HFFc6 (cell line): ENCODE results near the gene NOC4L. TPM values are rescaled to one million over a fixed set of nuclear protein-coding genes. Genes with fewer than 3 reads are reported as not detected.

Source experiments
- DNase-seq: peaks from one replicate; pipeline ENCODE4 v3.0.0-alpha.2; 2018
- H3K27ac Mint-ChIP-seq: 2 replicates; pipeline ENCODE4 v1.8.0; 2020; ENCODE audit warnings: mild to moderate bottlenecking, mixed read lengths
- H3K27me3 Mint-ChIP-seq: 2 replicates; pipeline ENCODE4 v1.8.0; 2021; ENCODE audit warnings: mild to moderate bottlenecking, moderate library complexity, mixed read lengths; ENCODE audit not compliant: insufficient read depth
- H3K36me3 Mint-ChIP-seq: 2 replicates; pipeline ENCODE4 v1.8.0; 2021; ENCODE audit warnings: low read depth, mixed read lengths
- H3K4me1 Mint-ChIP-seq: 2 replicates; pipeline ENCODE4 v1.8.0; 2020; ENCODE audit warnings: low read depth, mixed read lengths
- H3K4me3 Mint-ChIP-seq: 2 replicates; pipeline ENCODE4 v1.8.0; 2020; ENCODE audit warnings: mild to moderate bottlenecking, moderate library complexity, mixed read lengths
- H3K9me3 Mint-ChIP-seq: 2 replicates; pipeline ENCODE4 v1.8.0; 2020; ENCODE audit warnings: mild to moderate bottlenecking, mixed read lengths
- CTCF ChIP-seq: fragments of 200-600 bp; sonication (generic); IDR thresholded peaks from 2 replicates; pipeline ENCODE4 v1.5.0; 2021; ENCODE audit warnings: antibody characterized with exemption, mild to moderate bottlenecking
- total RNA-seq, 6 experiments: library from RNA; stranded (reverse); fragmentation: NEBNext Ultra II Directional; extraction: Animal tissue kit (Norgen Biotek cat#: 25700); gene quantifications; 2 replicates in 1 of 6; 3 replicates in 5 of 6; pipeline ENCODE4 v1.2.3, GENCODE V29; 2021

Gene NOC4L
- total RNA-seq, 6 experiments from 2014 or later = 25.8 to 33.5 (median 31.3) TPM

GRCh38 chr12:132154341-132154761 lies 10.1 kb downstream of the NOC4L start:
- H3K4me1 Mint-ChIP-seq = no peaks in the 10 kb centered on the region
- no peak overlapping the region for H3K27ac Mint-ChIP-seq
- H3K27me3 Mint-ChIP-seq = no peaks in the 10 kb centered on the region
- DNase-seq = no peak
- no peak overlapping the region for H3K4me3 Mint-ChIP-seq
- H3K9me3 Mint-ChIP-seq = no peaks in the 10 kb centered on the region
- H3K36me3 Mint-ChIP-seq = no peaks in the 10 kb centered on the region
- TF ChIP-seq CTCF = no peak

- Mint-ChIP-seq H3K27ac (no peak overlapping the region), H3K9me3 (peaks cover 4% of the 10 kb centered on the region; the same call in 1 of the 2 replicates), H3K4me1 (no peaks in the 10 kb centered on the region), H3K36me3 (no peaks in the 10 kb centered on the region), H3K27me3 (no peaks in the 10 kb centered on the region), H3K4me3 (no peak overlapping the region)
- DNase-seq = no peak
- TF ChIP-seq CTCF = no peak
Measured at GRCh38 chr12:132154941-132155770, 10.9 kb downstream of the NOC4L start.

- Mint-ChIP-seq H3K27me3 (no peaks in the 10 kb centered on the region), H3K4me3 (no peak overlapping the region), H3K36me3 (no peaks in the 10 kb centered on the region), H3K27ac (no peak overlapping the region), H3K4me1 (no peaks in the 10 kb centered on the region), H3K9me3 (peaks cover 4% of the 10 kb centered on the region; the same call in 1 of the 2 replicates)
- DNase-seq = no peak
- no peak for TF ChIP-seq CTCF
Measured at GRCh38 chr12:132155771-132156572, 11.7 kb downstream of the NOC4L start.

- no peak for DNase-seq
- peaks cover 4% of the 10 kb centered on the region; the same call in 1 of the 2 replicates for H3K9me3 Mint-ChIP-seq
- H3K27ac Mint-ChIP-seq = no peak overlapping the region
- TF ChIP-seq CTCF = no peak
- no peaks in the 10 kb centered on the region for H3K27me3 Mint-ChIP-seq
- no peak overlapping the region for H3K4me3 Mint-ChIP-seq
- no peaks in the 10 kb centered on the region for H3K4me1 Mint-ChIP-seq
- H3K36me3 Mint-ChIP-seq = no peaks in the 10 kb centered on the region
Measured at GRCh38 chr12:132156573-132157325, 12.5 kb downstream of the NOC4L start.

GRCh38 chr12:132157733-132158409 lies 13.6 kb downstream of the NOC4L start:
- Mint-ChIP-seq H3K27ac (no peak overlapping the region), H3K4me1 (no peaks in the 10 kb centered on the region), H3K36me3 (no peaks in the 10 kb centered on the region), H3K27me3 (no peaks in the 10 kb centered on the region), H3K4me3 (no peak overlapping the region), H3K9me3 (peaks cover 4% of the 10 kb centered on the region; the same call in 1 of the 2 replicates)
- TF ChIP-seq CTCF = no peak
- no peak for DNase-seq
